B cell (primary cell): ENCODE results near the gene ZDHHC22. TPM values are rescaled to one million over a fixed set of nuclear protein-coding genes. Genes with fewer than 3 reads are reported as not detected.

ENCODE experiments used
- ATAC-seq: fragments of 200-7000 bp; cut with Tn5 transposase; one replicate; pipeline ENCODE4 v1.10.0; 2021; ENCODE audit warnings: low read depth, mild to moderate bottlenecking, moderate number of reproducible peaks, moderate library complexity
- CTCF ChIA-PET: fragments of 350-600 bp; sonication (Branson Sonifier 250); formaldehyde crosslinking; loops from one replicate; lab custom pipeline; 2021; ENCODE audit warnings: antibody characterized with exemption, inconsistent platforms; lab: Charles Lee
- POLR2A ChIA-PET: fragments of 350-600 bp; sonication (Branson Sonifier 250); formaldehyde crosslinking; loops from one replicate; lab custom pipeline; 2021; ENCODE audit warnings: antibody characterized with exemption; lab: Charles Lee
- DNase-seq: peaks from one replicate; pipeline ENCODE4 v3.0.0; 2013
- H2AFZ ChIP-seq: 2 replicates; pipeline ENCODE4 v1.6.1; 2012; ENCODE audit warnings: mild to moderate bottlenecking, low read depth, low read length; ENCODE audit not compliant: insufficient read depth, poor library complexity, severe bottlenecking
- H3K27ac ChIP-seq, 2 donors: 1 replicate in 1 of 2; 2 replicates in 1 of 2; pipeline ENCODE4 v1.5.1; 2012 to 2013; ENCODE audit warnings: low read length in 2 of 2, mild to moderate bottlenecking in 2 of 2, moderate library complexity in 1 of 2
- H3K27me3 ChIP-seq, 4 experiments: fragments of 200-600 bp in 1 of 4; sonication (generic) in 1 of 4; replicated peaks in 1 of 4; 1 replicate in 2 of 4; 2 replicates in 2 of 4; pipeline versions ENCODE4 v1.6.1 to v1.7.0; 2013 to 2016; ENCODE audit warnings: low read length in 3 of 4, mild to moderate bottlenecking in 2 of 4, mixed read lengths in 1 of 4, moderate library complexity in 1 of 4; ENCODE audit not compliant: insufficient read depth in 4 of 4, control insufficient read depth in 3 of 4; ENCODE audit errors: control extremely low read depth in 1 of 4
- H3K36me3 ChIP-seq, 2 experiments: replicated peaks in 1 of 2; 1 replicate in 1 of 2; 2 replicates in 1 of 2; pipeline versions ENCODE4 v1.6.1 to v1.7.1; 2013; ENCODE audit warnings: low read length in 1 of 2; ENCODE audit not compliant: insufficient read depth in 2 of 2, control insufficient read depth in 1 of 2; ENCODE audit errors: control extremely low read depth in 1 of 2, extremely low read depth in 1 of 2
- H3K4me1 ChIP-seq, 2 donors: fragments of 200-600 bp in 1 of 2; sonication (generic) in 1 of 2; 1 replicate in 1 of 2; 2 replicates in 1 of 2; pipeline versions ENCODE4 v1.5.1 to v1.6.1; 2013 to 2017; ENCODE audit warnings: low read length in 2 of 2; ENCODE audit not compliant: control insufficient read depth in 2 of 2, insufficient read depth in 2 of 2
- H3K4me2 ChIP-seq: replicated peaks from 2 replicates; pipeline ENCODE3; 2012; ENCODE audit warnings: mild to moderate bottlenecking, low read depth, low read length; ENCODE audit not compliant: poor library complexity, severe bottlenecking
- H3K4me3 ChIP-seq, 5 experiments: fragments of 200-600 bp in 1 of 5; sonication (generic) in 1 of 5; 1 replicate in 3 of 5; 2 replicates in 2 of 5; pipeline versions ENCODE4 v1.5.1 to v1.7.0; 2011 to 2016; ENCODE audit warnings: low read length in 4 of 5, mild to moderate bottlenecking in 4 of 5, low read depth in 2 of 5, control low read depth in 1 of 5, moderate library complexity in 1 of 5; ENCODE audit not compliant: insufficient read depth in 1 of 5; ENCODE audit errors: control extremely low read depth in 1 of 5, extremely low read depth in 1 of 5
- H3K79me2 ChIP-seq: fragments of 200-600 bp; sonication (generic); one replicate; pipeline ENCODE4 v1.6.0; 2016; ENCODE audit warnings: low read length; ENCODE audit not compliant: control insufficient read depth, insufficient read depth
- H3K9ac ChIP-seq: fragments of 200-600 bp; sonication (generic); 2 replicates; pipeline ENCODE4 v1.6.1; 2017; ENCODE audit warnings: mild to moderate bottlenecking, low read length, moderate library complexity
- H3K9me3 ChIP-seq, 3 donors: one replicate each; pipeline versions ENCODE4 v1.6.1 to v1.7.1; 2013; ENCODE audit warnings: low read length in 2 of 3; ENCODE audit not compliant: control insufficient read depth in 2 of 3, insufficient read depth in 1 of 3; ENCODE audit errors: control extremely low read depth in 1 of 3
- H4K20me1 ChIP-seq: 2 replicates; pipeline ENCODE4 v1.6.0; 2012; ENCODE audit warnings: mild to moderate bottlenecking, low read length; ENCODE audit not compliant: insufficient read depth, control insufficient read depth, poor library complexity, severe bottlenecking
- H3K27ac Mint-ChIP-seq: one replicate; pipeline ENCODE4 v1.8.0; 2021; ENCODE audit warnings: mixed read lengths
- H3K27me3 Mint-ChIP-seq: one replicate; pipeline ENCODE4 v1.8.0; 2021; ENCODE audit warnings: mixed read lengths
- H3K4me1 Mint-ChIP-seq: one replicate; pipeline ENCODE4 v1.8.0; 2021; ENCODE audit warnings: mixed read lengths
- H3K4me3 Mint-ChIP-seq: one replicate; pipeline ENCODE4 v1.8.0; 2021; ENCODE audit warnings: mixed read lengths
- H3K9me3 Mint-ChIP-seq: one replicate; pipeline ENCODE4 v1.8.0; 2022; ENCODE audit warnings: mixed read lengths; ENCODE audit not compliant: insufficient read depth
- CTCF ChIP-seq: fragments of 200-600 bp; IDR thresholded peaks from one replicate; pipeline ENCODE4 v1.8.0; 2022; ENCODE audit warnings: antibody characterized with exemption, mild to moderate bottlenecking
- EZH2 ChIP-seq: IDR thresholded peaks from 2 replicates; pipeline ENCODE4 v1.6.1; 2012; ENCODE audit warnings: borderline replicate concordance, low read depth, mild to moderate bottlenecking, moderate library complexity, low read length; ENCODE audit not compliant: insufficient read depth, poor library complexity, severe bottlenecking
- WGBS: methylation state at CpG from one replicate; pipeline ENCODE4 v1.1.5; 2013; ENCODE audit warnings: missing lambda C conversion rate; ENCODE audit not compliant: insufficient coverage; 5-methylcytosine and 5-hydroxymethylcytosine counted together
- intact Hi-C: fragments of 100-400 bp; cut with micrococcal nuclease; formaldehyde crosslinking; loops from one replicate; pipeline ENCODE4 v1.10.0; 2022
- polyA plus RNA-seq: library from polyadenylated mRNA; depleted of rRNA; stranded (reverse); fragments of >200 nt; gene quantifications from 2 replicates; pipeline ENCODE4 v1.2.3, GENCODE V29; 2012
- total RNA-seq, 2 donors: library from RNA; stranded (reverse); fragments of 120-200 nt in 1 of 2; gene quantifications; 1 replicate in 1 of 2; 2 replicates in 1 of 2; pipeline versions ENCODE4 v1.2.3 to v1.2.4, GENCODE V29; 2013 to 2022

ZDHHC22 gene
- total and polyA plus RNA-seq, 2 donors (not counting 1 experiment from before 2014, with no cell fraction given) = not detected

- DNase-seq (no peak), ATAC-seq (no peak)
- Mint-ChIP-seq H3K4me3 (no peak overlapping the region), H3K27me3 (peaks cover 5% of the 10 kb centered on the region), H3K9me3 (peaks cover 6% of the 10 kb centered on the region), H3K4me1 (peaks cover 9% of the 10 kb centered on the region), H3K27ac (no peak overlapping the region)
- peaks cover 0 to 4% of the 10 kb centered on the region in 2 donors for H3K4me1 ChIP-seq
- H3K36me3 ChIP-seq = no peaks in the 10 kb centered on the region
- H2AFZ ChIP-seq = no peak overlapping the region
- no peak overlapping the region for H3K9ac ChIP-seq
- TF ChIP-seq EZH2 = no peak
- no peak for TF ChIP-seq CTCF
- ChIA-PET POLR2A (no interaction called here), CTCF (interaction anchor here (1.4 to 30.2 kb wide), 2 partner anchors 37 to 378 kb away, joined by 3 to 757 read pairs; no protein-coding TSS in a partner anchor)
- H3K4me2 ChIP-seq = no peak overlapping the region
- intact Hi-C loops = no loop called here
- no peaks in the 10 kb centered on the region for H3K79me2 ChIP-seq
- H3K9me3 ChIP-seq = peaks cover 2 to 18% (median 10%) of the 10 kb centered on the region in 3 donors
- no peak overlapping the region for H3K4me3 ChIP-seq
- 79% methylated on average over 3 of the region's 5 CpGs for WGBS
- no peaks in the 10 kb centered on the region for H3K27me3 ChIP-seq
- H4K20me1 ChIP-seq = no peaks in the 10 kb centered on the region
- H3K27ac ChIP-seq = no peak overlapping the region
Observed at GRCh38 chr14:77088219-77088618, 53.4 kb downstream of the ZDHHC22 start.

GRCh38 chr14:77087631-77088030 lies 54.0 kb downstream of the ZDHHC22 start:
- 83% methylated on average over 1 of the region's 3 CpGs for WGBS
- no peaks in the 10 kb centered on the region for H4K20me1 ChIP-seq
- H3K9me3 ChIP-seq = peaks cover 2 to 18% (median 10%) of the 10 kb centered on the region in 3 donors
- no peaks in the 10 kb centered on the region for H3K36me3 ChIP-seq
- ATAC-seq = no peak
- ChIA-PET CTCF (interaction anchor here (1.4 kb wide), 3 partner anchors 14 to 377 kb away, joined by 3 to 5 read pairs (median 3); no protein-coding TSS in a partner anchor), POLR2A (no interaction called here)
- H3K9ac ChIP-seq = no peak overlapping the region
- H2AFZ ChIP-seq = no peak overlapping the region
- DNase-seq = no peak
- H3K4me1 Mint-ChIP-seq = peaks cover 15% of the 10 kb centered on the region
- H3K4me1 ChIP-seq = peaks cover 0 to 4% of the 10 kb centered on the region in 2 donors
- H3K27ac ChIP-seq = no peak overlapping the region
- H3K27me3 ChIP-seq = no peaks in the 10 kb centered on the region
- no peak overlapping the region for H3K4me3 Mint-ChIP-seq
- no peak overlapping the region for H3K4me2 ChIP-seq
- TF ChIP-seq EZH2 (no peak), CTCF (no peak)
- H3K27me3 Mint-ChIP-seq = peaks cover 5% of the 10 kb centered on the region
- intact Hi-C loops = no loop called here
- no peaks in the 10 kb centered on the region for H3K79me2 ChIP-seq
- H3K9me3 Mint-ChIP-seq = peaks cover 6% of the 10 kb centered on the region
- H3K4me3 ChIP-seq = no peak overlapping the region
- no peak overlapping the region for H3K27ac Mint-ChIP-seq
